Activated T-cell treated with anti-CD3 and anti-CD28 coated beads, Interleukin-2, amount 50 U/mL, for 4 hours (primary cell): ENCODE data around the gene SUDS3. TPM values are rescaled to one million over a fixed set of nuclear protein-coding genes. Genes with fewer than 3 reads are reported as not detected.
A peak's percentile ranks its signal among the peaks of the same experiment; 100 is the strongest.
"Not testable (repeated sequence)": the region's sequence is repeated elsewhere in the genome, so short reads cannot be mapped to it uniquely, and the experiment has no call there.

ENCODE experiments used
- ATAC-seq, 2 donors: fragments of 200-7000 bp; cut with Tn5 transposase; one replicate each; pipeline ENCODE4 v1.10.0; 2021
- DNase-seq: peaks from one replicate; pipeline ENCODE4 v3.0.0-alpha.2; 2020
- H3K27me3 Mint-ChIP-seq: one replicate; pipeline ENCODE4 v1.8.0; 2021; ENCODE audit warnings: low read depth, mixed read lengths
- H3K36me3 Mint-ChIP-seq: one replicate; pipeline ENCODE4 v1.8.0; 2022; ENCODE audit warnings: mixed read lengths; ENCODE audit not compliant: insufficient read depth
- H3K4me1 Mint-ChIP-seq: one replicate; pipeline ENCODE4 v1.8.0; 2021; ENCODE audit warnings: low read depth, mixed read lengths
- H3K4me3 Mint-ChIP-seq: one replicate; pipeline ENCODE4 v1.8.0; 2021; ENCODE audit warnings: mild to moderate bottlenecking, moderate library complexity, mixed read lengths
- H3K9me3 Mint-ChIP-seq: one replicate; pipeline ENCODE4 v1.8.0; 2021; ENCODE audit warnings: mixed read lengths
- total RNA-seq, 3 donors: library from RNA; stranded (reverse); gene quantifications; one replicate each; pipeline ENCODE4 v1.2.1, GENCODE V29; 2021

SUDS3 gene
- total RNA-seq, 3 donors from 2014 or later: 20.5 to 22.8 (median 21.0) TPM

GRCh38 chr12:118397708-118398440 lies 21.5 kb downstream of the SUDS3 start:
- Mint-ChIP-seq H3K36me3 (peaks cover 34% of the 10 kb centered on the region), H3K4me1 (no peaks in the 10 kb centered on the region), H3K9me3 (no peaks in the 10 kb centered on the region), H3K4me3 (no peak overlapping the region), H3K27me3 (no peaks in the 10 kb centered on the region)
- no peak for DNase-seq
- no peak for ATAC-seq

GRCh38 chr12:118398524-118398923 lies 22.2 kb downstream of the SUDS3 start:
- Mint-ChIP-seq H3K36me3 (peaks cover 36% of the 10 kb centered on the region), H3K9me3 (no peaks in the 10 kb centered on the region), H3K4me1 (no peaks in the 10 kb centered on the region), H3K27me3 (no peaks in the 10 kb centered on the region), H3K4me3 (no peak overlapping the region)
- ATAC-seq (no peak), DNase-seq (no peak)

- DNase-seq (no peak), ATAC-seq (no peak)
- Mint-ChIP-seq H3K27me3 (no peaks in the 10 kb centered on the region), H3K4me1 (no peaks in the 10 kb centered on the region), H3K4me3 (no peak overlapping the region), H3K36me3 (peaks cover 40% of the 10 kb centered on the region), H3K9me3 (no peaks in the 10 kb centered on the region)
Observed at GRCh38 chr12:118398940-118399339, 22.6 kb downstream of the SUDS3 start.

- H3K9me3 Mint-ChIP-seq: no peaks in the 10 kb centered on the region
- DNase-seq (no peak), ATAC-seq (no peak)
- no peak overlapping the region for H3K4me3 Mint-ChIP-seq
- no peaks in the 10 kb centered on the region for H3K27me3 Mint-ChIP-seq
- H3K4me1 Mint-ChIP-seq: no peaks in the 10 kb centered on the region
- H3K36me3 Mint-ChIP-seq: peaks cover 40% of the 10 kb centered on the region
Observed at GRCh38 chr12:118402251-118402650, 25.9 kb downstream of the SUDS3 start.

GRCh38 chr12:118404876-118405521 lies 28.6 kb downstream of the SUDS3 start:
- Mint-ChIP-seq H3K9me3 (no peaks in the 10 kb centered on the region), H3K27me3 (no peaks in the 10 kb centered on the region), H3K4me1 (no peaks in the 10 kb centered on the region), H3K36me3 (peaks cover 32% of the 10 kb centered on the region), H3K4me3 (no peak overlapping the region)
- ATAC-seq (peak; percentile 46 to 59), DNase-seq (peak; percentile 37)

- not testable (repeated sequence) for H3K4me1 Mint-ChIP-seq, DNase-seq, H3K4me3 Mint-ChIP-seq, ATAC-seq, H3K27me3 Mint-ChIP-seq
- H3K9me3 Mint-ChIP-seq: peaks cover 10% of the 10 kb centered on the region
- peaks cover 44% of the 10 kb centered on the region for H3K36me3 Mint-ChIP-seq
Observed at GRCh38 chr12:118408241-118408640, 31.9 kb downstream of the SUDS3 start.

GRCh38 chr12:118409834-118410233 lies 33.5 kb downstream of the SUDS3 start:
- H3K27me3 Mint-ChIP-seq: no peaks in the 10 kb centered on the region
- no peaks in the 10 kb centered on the region for H3K4me1 Mint-ChIP-seq
- peaks cover 10% of the 10 kb centered on the region for H3K9me3 Mint-ChIP-seq
- no peak overlapping the region for H3K4me3 Mint-ChIP-seq
- DNase-seq (no peak), ATAC-seq (no peak)
- peaks cover 53% of the 10 kb centered on the region for H3K36me3 Mint-ChIP-seq

- Mint-ChIP-seq H3K4me1 (peaks cover 1% of the 10 kb centered on the region), H3K4me3 (no peak overlapping the region), H3K9me3 (peaks cover under 1% of the 10 kb centered on the region), H3K36me3 (peaks cover 42% of the 10 kb centered on the region), H3K27me3 (no peaks in the 10 kb centered on the region)
- ATAC-seq (no peak), DNase-seq (no peak)
Observed at GRCh38 chr12:118417942-118418341, 41.6 kb downstream of the SUDS3 start.

GRCh38 chr12:118418385-118419057 lies 42.2 kb downstream of the SUDS3 start:
- Mint-ChIP-seq H3K9me3 (no peaks in the 10 kb centered on the region), H3K4me1 (peaks cover 2% of the 10 kb centered on the region), H3K27me3 (no peaks in the 10 kb centered on the region), H3K4me3 (no peak overlapping the region), H3K36me3 (peaks cover 38% of the 10 kb centered on the region)
- DNase-seq (no peak), ATAC-seq (no peak)

- Mint-ChIP-seq H3K36me3 (peaks cover 20% of the 10 kb centered on the region), H3K4me1 (peaks cover 2% of the 10 kb centered on the region), H3K4me3 (no peak overlapping the region), H3K27me3 (no peaks in the 10 kb centered on the region), H3K9me3 (no peaks in the 10 kb centered on the region)
- DNase-seq (no peak), ATAC-seq (no peak)
Observed at GRCh38 chr12:118420673-118421072, 44.3 kb downstream of the SUDS3 start.

- ATAC-seq (no peak), DNase-seq (no peak)
- no peak overlapping the region for H3K4me3 Mint-ChIP-seq
- peaks cover 2% of the 10 kb centered on the region for H3K4me1 Mint-ChIP-seq
- peaks cover 17% of the 10 kb centered on the region for H3K36me3 Mint-ChIP-seq
- no peaks in the 10 kb centered on the region for H3K27me3 Mint-ChIP-seq
- H3K9me3 Mint-ChIP-seq: no peaks in the 10 kb centered on the region
Observed at GRCh38 chr12:118424884-118425283, 48.5 kb downstream of the SUDS3 start.

- DNase-seq: no peak
- no peak overlapping the region for H3K4me3 Mint-ChIP-seq
Observed at GRCh38 chr12:118425364-118425763, 49.0 kb downstream of the SUDS3 start.

GRCh38 chr12:118427819-118428218 lies 51.5 kb downstream of the SUDS3 start:
- no peak for ATAC-seq
- H3K36me3 Mint-ChIP-seq: peaks cover 17% of the 10 kb centered on the region
- no peak for DNase-seq
- H3K9me3 Mint-ChIP-seq: no peaks in the 10 kb centered on the region
- no peaks in the 10 kb centered on the region for H3K27me3 Mint-ChIP-seq
- no peak overlapping the region for H3K4me3 Mint-ChIP-seq
- H3K4me1 Mint-ChIP-seq: peaks cover 2% of the 10 kb centered on the region

More at GRCh38 chr12:118425364-118425763, 49.0 kb downstream of the SUDS3 start:
- H3K9me3 Mint-ChIP-seq: no peaks in the 10 kb centered on the region
- peaks cover 17% of the 10 kb centered on the region for H3K36me3 Mint-ChIP-seq
- peaks cover 2% of the 10 kb centered on the region for H3K4me1 Mint-ChIP-seq
- no peaks in the 10 kb centered on the region for H3K27me3 Mint-ChIP-seq
- ATAC-seq: no peak

- H3K4me1 Mint-ChIP-seq: no peaks in the 10 kb centered on the region
- H3K27me3 Mint-ChIP-seq: no peaks in the 10 kb centered on the region
- no peak overlapping the region for H3K4me3 Mint-ChIP-seq
- ATAC-seq (no peak), DNase-seq (no peak)
- H3K9me3 Mint-ChIP-seq: no peaks in the 10 kb centered on the region
- H3K36me3 Mint-ChIP-seq: peaks cover 14% of the 10 kb centered on the region
Observed at GRCh38 chr12:118428643-118429042, 52.3 kb downstream of the SUDS3 start.
